IMR-90 (cell line): ENCODE data around the gene NEK6. TPM values are rescaled to one million over a fixed set of nuclear protein-coding genes. Genes with fewer than 3 reads are reported as not detected.

Source experiments
- ATAC-seq: fragments of 200-7000 bp; cut with Tn5 transposase; 2 replicates; pipeline ENCODE4 v1.9.1; 2020; ENCODE audit warnings: low read depth, mild to moderate bottlenecking, moderate library complexity
- BruUV-seq: library from RNA; stranded (reverse); fragments of 400-500 nt; replicated peaks from 2 replicates; lab custom pipeline; 2021; lab: Mats Ljungman, UMichigan
- CTCF ChIA-PET: fragments of 300-600 bp; formaldehyde crosslinking; extraction: SDS; loops from one replicate; lab custom pipeline; 2021; ENCODE audit warnings: antibody characterized with exemption; lab: Yijun Ruan, JAX
- POLR2A ChIA-PET: fragments of 300-600 bp; sonication (Branson Sonifier 250); formaldehyde crosslinking; loops from one replicate; lab custom pipeline; 2022; ENCODE audit warnings: antibody characterized with exemption; ENCODE audit not compliant: unreplicated experiment; lab: Charles Lee
- DNase-seq: peaks from one replicate; pipeline ENCODE4 v3.0.0; 2013
- H2AFZ ChIP-seq: replicated peaks from 2 replicates; pipeline ENCODE3; 2013; ENCODE audit warnings: low read length, mild to moderate bottlenecking; ENCODE audit not compliant: poor library complexity
- H2AK5ac ChIP-seq: 2 replicates; pipeline ENCODE4 v1.6.1; 2013; ENCODE audit warnings: low read depth, low read length, inconsistent platforms
- H2AK9ac ChIP-seq: replicated peaks from 2 replicates; pipeline ENCODE3; 2013; ENCODE audit warnings: mild to moderate bottlenecking, low read depth, low read length, moderate library complexity; ENCODE audit not compliant: poor library complexity
- H2BK120ac ChIP-seq: 2 replicates; pipeline ENCODE4 v1.6.1; 2013; ENCODE audit warnings: low read depth, low read length, inconsistent platforms
- H2BK15ac ChIP-seq: 3 replicates; pipeline ENCODE4 v1.6.1; 2013; ENCODE audit warnings: low read depth, low read length, inconsistent platforms
- H2BK20ac ChIP-seq: 2 replicates; pipeline ENCODE4 v1.6.1; 2013; ENCODE audit warnings: low read depth, mild to moderate bottlenecking, inconsistent platforms, low read length, moderate library complexity
- H2BK5ac ChIP-seq: 2 replicates; pipeline ENCODE4 v1.6.1; 2013; ENCODE audit warnings: mild to moderate bottlenecking, low read depth, low read length, inconsistent platforms; ENCODE audit not compliant: poor library complexity, severe bottlenecking
- H3K14ac ChIP-seq: replicated peaks from 2 replicates; pipeline ENCODE4 v1.6.1; 2013; ENCODE audit warnings: low read depth, low read length, inconsistent platforms
- H3K18ac ChIP-seq: 2 replicates; pipeline ENCODE4 v1.6.1; 2013; ENCODE audit warnings: low read depth, low read length, control low read depth
- H3K23ac ChIP-seq: 2 replicates; pipeline ENCODE4 v1.6.1; 2013; ENCODE audit warnings: low read depth, low read length, inconsistent platforms
- H3K27ac ChIP-seq: 2 replicates; pipeline ENCODE4 v1.5.1; 2013; ENCODE audit warnings: mild to moderate bottlenecking, control low read depth, low read length; ENCODE audit not compliant: insufficient read depth
- H3K27me3 ChIP-seq: 2 replicates; pipeline ENCODE4 v1.6.1; 2013; ENCODE audit warnings: low read length; ENCODE audit not compliant: control insufficient read depth, insufficient read depth
- H3K36me3 ChIP-seq: 2 replicates; pipeline ENCODE4 v1.6.1; 2013; ENCODE audit warnings: low read length, mixed read lengths; ENCODE audit not compliant: control insufficient read depth, insufficient read depth
- H3K4ac ChIP-seq: 2 replicates; pipeline ENCODE4 v1.6.1; 2013; ENCODE audit warnings: low read depth, low read length, inconsistent platforms
- H3K4me1 ChIP-seq: 2 replicates; pipeline ENCODE4 v1.6.1; 2013; ENCODE audit warnings: low read length, mixed read lengths; ENCODE audit not compliant: control insufficient read depth, insufficient read depth
- H3K4me2 ChIP-seq: 2 replicates; pipeline ENCODE4 v1.6.1; 2013; ENCODE audit warnings: low read depth, mild to moderate bottlenecking, control low read depth, low read length, moderate library complexity
- H3K4me3 ChIP-seq: 2 replicates; pipeline ENCODE4 v1.5.1; 2013; ENCODE audit warnings: low read depth, mild to moderate bottlenecking, control low read depth, low read length, moderate library complexity; ENCODE audit not compliant: insufficient read depth
- H3K56ac ChIP-seq: 2 replicates; pipeline ENCODE4 v1.6.1; 2013; ENCODE audit warnings: low read length, inconsistent platforms; ENCODE audit not compliant: insufficient read depth; ENCODE audit errors: extremely low read depth
- H3K79me1 ChIP-seq, 2 experiments: 2 replicates each; pipeline ENCODE4 v1.6.1; 2013; ENCODE audit warnings: low read length in 2 of 2, inconsistent platforms in 1 of 2, low read depth in 1 of 2
- H3K9ac ChIP-seq: 2 replicates; pipeline ENCODE4 v1.6.1; 2013; ENCODE audit warnings: low read depth, low read length, control low read depth
- H3K9me1 ChIP-seq: 2 replicates; pipeline ENCODE4 v1.6.1; 2013; ENCODE audit warnings: low read length, inconsistent platforms; ENCODE audit not compliant: insufficient read depth
- H3K9me3 ChIP-seq: 2 replicates; pipeline ENCODE4 v1.6.1; 2013; ENCODE audit warnings: low read length; ENCODE audit not compliant: control insufficient read depth, insufficient read depth
- H4K20me1 ChIP-seq: 2 replicates; pipeline ENCODE4 v1.6.1; 2013; ENCODE audit warnings: low read length, inconsistent platforms; ENCODE audit not compliant: insufficient read depth
- H4K5ac ChIP-seq: 2 replicates; pipeline ENCODE4 v1.6.1; 2013; ENCODE audit warnings: mild to moderate bottlenecking, low read depth, low read length, control low read depth
- H4K8ac ChIP-seq, 2 experiments: 2 replicates each; pipeline ENCODE4 v1.6.1; 2013; ENCODE audit warnings: low read depth in 2 of 2, low read length in 2 of 2, control low read depth in 1 of 2, inconsistent platforms in 1 of 2
- H4K91ac ChIP-seq: 2 replicates; pipeline ENCODE4 v1.6.1; 2013; ENCODE audit warnings: low read depth, low read length, inconsistent platforms; ENCODE audit not compliant: insufficient read depth
- RAD21 ChIP-seq: IDR thresholded peaks from 2 replicates; pipeline ENCODE4 v1.6.1; 2012; ENCODE audit warnings: low read length, improper control_type of control experiment
- WGBS, 2 experiments: methylation state at CpG; one replicate each; pipeline versions ENCODE4 v1.1.5 to v1.1.7; 2013; ENCODE audit warnings: missing lambda C conversion rate in 2 of 2; ENCODE audit not compliant: insufficient read length in 1 of 2; ENCODE audit errors: extremely low coverage in 2 of 2; 5-methylcytosine and 5-hydroxymethylcytosine counted together
- dilution Hi-C: fragments of 300-500 bp; cut with HindIII; formaldehyde crosslinking; loops from one replicate; pipeline ENCODE4 v1.14.3; 2018; ENCODE audit warnings: low sequenced_read_pairs; ENCODE audit not compliant: unreplicated experiment
- in situ Hi-C: fragments of 300-500 bp; cut with MboI; formaldehyde crosslinking; loops from 3 replicates; pipeline ENCODE4 v1.14.3; 2019; ENCODE audit warnings: low sequenced_read_pairs, inconsistent platforms, mixed read lengths
- intact Hi-C: fragments of 100-400 bp; cut with micrococcal nuclease; formaldehyde crosslinking; loops from 2 replicates; pipeline ENCODE4 v1.10.0; 2022
- polyA plus RNA-seq, 3 experiments: library from polyadenylated mRNA; depleted of rRNA; stranded (reverse); fragments of >200 nt; gene quantifications; 2 replicates each; pipeline ENCODE4 v1.2.3, GENCODE V29; 2012; ENCODE audit warnings: low replicate concordance in 1 of 3
- total RNA-seq: library from RNA; depleted of rRNA; stranded (reverse); fragments of >200 nt; gene quantifications from 2 replicates; pipeline ENCODE4 v1.2.3, GENCODE V29; 2012

NEK6 gene
- total and polyA plus RNA-seq, 2 of the 4 experiments (the other 2 are of a cell fraction) = 79.9 to 112 TPM

DNA sequence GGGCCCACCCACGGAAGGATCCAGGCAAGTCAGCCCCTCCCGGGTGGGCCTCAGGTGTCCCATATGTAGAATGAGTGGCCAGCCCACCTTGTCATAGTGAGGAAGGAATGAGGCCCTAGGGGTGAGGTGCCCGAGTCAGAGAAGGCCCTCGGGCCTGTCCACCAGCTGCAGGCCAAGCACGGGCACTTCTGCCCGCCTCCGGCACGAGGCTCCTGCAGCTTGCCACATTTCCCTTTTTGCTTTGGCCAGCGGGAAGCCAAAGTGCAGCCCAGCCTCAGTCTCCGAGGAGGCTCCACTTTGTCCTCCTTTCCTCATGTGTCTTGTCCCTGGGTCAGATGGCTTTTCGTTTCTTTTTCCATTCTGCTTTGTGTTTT is 84.6 kb downstream of the NEK6 start:
- Histone ChIP-seq H4K20me1 (peaks cover 11% of the 10 kb centered on the region), H2BK20ac (peak overlapping the region; percentile 52), H3K9me1 (0 out of 2 replicates have a peak, but pooled peaks cover 4% of the 10 kb centered on the region), H3K27ac (peak overlapping the region; percentile 91), H4K91ac (peak overlapping the region; percentile 95), H3K36me3 (peaks cover 78% of the 10 kb centered on the region), H3K23ac (peak overlapping the region; percentile 83; the same call in 1 of the 2 replicates), H2AFZ (peak overlapping the region; percentile 75), H2BK15ac (peak overlapping the region; percentile 17; the same call in 2 of the 3 replicates), H3K4me2 (peak overlapping the region; percentile 17; the same call in 1 of the 2 replicates), H2BK5ac (peak overlapping the region; percentile 93), H3K4me3 (no peak overlapping the region), H3K79me1 (peaks cover 29 to 83% of the 10 kb centered on the region in 2 experiments; a peak in 3 of 4 replicates), H2AK9ac (peak overlapping the region; percentile 93), H3K4ac (peak overlapping the region; percentile 97), H3K9me3 (no peaks in the 10 kb centered on the region), H2AK5ac (peak overlapping the region; percentile 88), H3K27me3 (no peaks in the 10 kb centered on the region), H4K8ac (peak overlapping the region; percentile 42 to 84; a peak in 3 of 4 replicates), H3K9ac (peak overlapping the region; percentile 25), H3K56ac (peak overlapping the region; percentile 83; the same call in 1 of the 2 replicates), H2BK120ac (peak overlapping the region; percentile 86), H3K18ac (peak overlapping the region; percentile 49), H3K4me1 (peaks cover 20% of the 10 kb centered on the region), H3K14ac (peak overlapping the region; percentile 87), H4K5ac (peak overlapping the region; percentile 50)
- CTCF ChIA-PET = no interaction called here
- in situ Hi-C loops (no loop called here), intact Hi-C loops (loop anchor here (2.0 kb wide), 2 partner anchors 84 to 216 kb away; no protein-coding TSS in a partner anchor), dilution Hi-C loops (no loop called here)
- no peak for TF ChIP-seq RAD21
- no TSS peak for BruUV-seq
- no CpG with 5 or more reads among the region's 11 CpGs for WGBS, 2 experiments
- no peak for DNase-seq
- no peak for ATAC-seq
- POLR2A ChIA-PET = no interaction called here
